Right renal pelvis (tissue), 4 donors: ENCODE results near the gene LYPD5. TPM values are rescaled to one million over a fixed set of nuclear protein-coding genes. Genes with fewer than 3 reads are reported as not detected.
"Not testable (repeated sequence)": the region's sequence is repeated elsewhere in the genome, so short reads cannot be mapped to it uniquely, and the experiment has no call there.

Source experiments
- DNase-seq, 4 donors: peaks; one replicate each; pipeline ENCODE4 v3.0.0-alpha.2; 2013; ENCODE audit warnings: low read depth in 4 of 4, low spot score in 3 of 4, missing footprints in 1 of 4
- polyA plus RNA-seq, 4 donors: library from polyadenylated mRNA; unstranded; fragments of 120-200 nt; gene quantifications; one replicate each; pipeline ENCODE4 v1.2.1, GENCODE V29; 2013; ENCODE audit not compliant: insufficient read length in 4 of 4

LYPD5 gene
- polyA plus RNA-seq, 4 donors, result 0.14 to 0.37 (median 0.31) TPM

DNA sequence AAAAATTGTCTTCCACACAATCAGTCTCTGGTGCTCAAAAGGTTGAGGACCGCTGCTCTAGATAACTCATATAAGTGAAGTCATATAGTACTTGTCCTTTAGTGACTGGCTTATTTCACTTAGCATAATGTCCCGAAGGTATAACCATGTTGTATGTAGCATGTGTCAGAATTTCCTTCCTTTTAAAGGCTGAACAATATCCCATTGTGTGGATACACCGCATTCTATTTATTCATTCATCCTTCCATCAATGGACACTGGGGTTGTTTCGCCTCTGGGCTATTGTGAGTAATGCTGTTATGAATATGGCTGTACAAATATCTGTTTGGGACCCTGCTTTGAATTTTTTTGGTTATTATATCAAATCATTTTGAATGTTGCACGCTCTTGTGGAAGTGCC is 4.6 kb upstream of the LYPD5 start:
- no peak for DNase-seq

DNA sequence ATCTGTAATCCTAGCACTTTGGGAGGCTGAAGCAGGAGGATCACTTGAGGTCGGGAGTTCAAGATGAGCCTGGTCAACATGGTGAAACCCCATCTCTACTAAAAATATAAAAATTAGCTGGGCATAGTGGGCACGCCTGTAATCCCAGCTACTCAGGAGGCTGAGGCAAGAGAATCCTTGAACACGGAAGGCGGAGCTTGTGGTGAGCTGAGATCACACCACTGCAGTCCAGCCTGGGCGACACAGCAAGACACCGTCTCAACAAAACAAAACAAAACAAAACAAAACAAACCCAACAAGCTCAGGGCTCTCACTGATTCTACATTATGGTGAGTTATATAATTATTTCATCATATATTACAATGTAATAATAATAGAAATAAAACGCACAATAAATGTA is 4.2 kb upstream of the LYPD5 start:
- not testable (repeated sequence) for DNase-seq

DNA sequence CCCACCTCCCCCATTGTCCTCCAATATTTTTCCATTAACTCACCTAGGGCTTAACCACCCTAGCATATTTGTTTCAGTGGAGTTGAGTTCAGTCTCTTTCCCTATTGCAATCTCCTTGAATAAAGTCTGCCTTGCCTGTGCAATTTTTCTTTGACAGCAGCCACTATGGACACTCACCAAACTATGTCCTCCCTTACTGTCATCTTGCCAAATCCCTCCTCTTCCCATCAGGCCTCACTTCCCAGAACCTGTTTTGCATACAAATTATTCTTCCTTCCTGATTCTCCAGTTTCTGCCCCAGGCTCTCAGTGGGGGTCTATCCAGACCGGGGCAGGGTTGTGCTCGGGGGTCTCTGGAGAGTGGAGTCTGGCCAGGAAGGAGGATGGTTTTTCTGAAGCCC is 2.2 kb upstream of the LYPD5 start:
- DNase-seq, result no peak

DNA sequence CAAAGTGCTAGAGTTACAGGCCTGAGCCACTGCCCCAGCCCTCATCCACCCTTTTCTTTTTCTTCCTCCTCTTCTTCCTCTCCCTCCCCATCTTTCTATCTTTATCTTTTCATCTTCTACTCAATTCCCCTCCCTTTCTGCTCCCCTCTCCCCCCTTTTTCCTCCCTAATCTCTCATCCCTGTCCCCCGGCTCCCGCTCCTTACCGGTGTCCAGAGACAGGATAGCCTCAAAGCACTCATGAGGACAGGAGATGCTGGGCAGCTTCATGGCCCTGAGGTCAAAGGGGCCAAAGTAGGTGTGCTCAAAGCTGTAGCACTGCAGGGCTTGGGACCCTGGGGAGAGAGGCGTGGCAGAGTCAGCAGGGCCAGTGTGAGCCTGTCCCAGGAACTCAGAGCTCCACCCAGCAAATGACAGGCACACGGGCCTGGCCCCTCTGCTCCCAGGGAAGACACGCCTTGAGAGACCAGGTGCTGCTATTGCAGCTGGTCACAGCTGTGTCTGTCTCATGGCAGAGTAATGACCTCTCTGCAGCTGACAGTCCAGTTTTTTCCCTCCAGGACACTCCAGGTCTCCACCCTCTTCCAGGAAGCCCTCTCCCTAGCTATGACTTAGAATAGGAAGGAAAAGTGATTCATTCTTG is 2.6 kb downstream of the LYPD5 start:
- DNase-seq, result no peak

GRCh38 chr19:43798546-43799409 is 3.5 kb downstream of the LYPD5 start:
- no peak for DNase-seq

- DNase-seq, result no peak
These were observed 4.2 kb downstream of the LYPD5 start for GRCh38 chr19:43798026-43798545.

GRCh38 chr19:43797556-43797955 is 4.7 kb downstream of the LYPD5 start:
- DNase-seq, result no peak

DNA sequence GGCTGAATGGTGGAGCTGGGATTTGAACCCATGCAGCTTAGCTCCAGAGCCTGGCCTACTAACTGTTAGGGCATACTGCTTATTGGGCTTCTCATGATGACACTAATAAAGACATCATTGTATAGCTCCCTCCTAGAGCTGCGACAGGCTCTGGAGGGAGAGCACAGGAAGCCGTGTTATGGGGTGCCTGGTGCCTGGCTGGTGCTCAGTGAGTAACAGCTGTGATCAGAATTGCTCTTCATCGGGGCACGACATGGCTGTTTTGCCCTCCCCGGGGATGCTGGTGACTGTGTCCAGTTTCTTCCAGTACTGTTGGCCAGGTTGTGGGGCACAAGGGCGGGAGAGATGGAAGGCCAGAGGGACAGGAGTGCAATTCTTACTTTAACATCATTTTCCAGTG is 5.1 kb downstream of the LYPD5 start:
- no peak for DNase-seq

DNA sequence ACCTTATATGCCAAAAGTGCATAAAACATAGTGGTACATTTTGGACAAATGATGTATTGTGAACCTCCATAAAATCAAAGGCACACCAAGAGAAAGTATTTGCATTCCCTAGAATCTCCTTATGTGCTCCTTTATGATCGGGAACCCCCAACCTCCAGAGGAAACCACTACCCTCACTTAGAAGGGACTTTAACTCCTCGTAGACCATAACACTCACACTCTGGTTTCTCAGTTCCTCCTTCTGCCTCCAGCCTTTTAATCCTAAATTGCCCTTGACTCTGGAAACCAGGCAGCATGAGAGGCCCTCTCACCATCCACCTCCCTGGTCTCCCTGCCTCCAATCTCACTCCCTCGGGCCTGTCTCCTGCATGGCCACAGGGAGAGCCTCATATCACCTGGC is 11.7 kb downstream of the LYPD5 start:
- no peak for DNase-seq

DNA sequence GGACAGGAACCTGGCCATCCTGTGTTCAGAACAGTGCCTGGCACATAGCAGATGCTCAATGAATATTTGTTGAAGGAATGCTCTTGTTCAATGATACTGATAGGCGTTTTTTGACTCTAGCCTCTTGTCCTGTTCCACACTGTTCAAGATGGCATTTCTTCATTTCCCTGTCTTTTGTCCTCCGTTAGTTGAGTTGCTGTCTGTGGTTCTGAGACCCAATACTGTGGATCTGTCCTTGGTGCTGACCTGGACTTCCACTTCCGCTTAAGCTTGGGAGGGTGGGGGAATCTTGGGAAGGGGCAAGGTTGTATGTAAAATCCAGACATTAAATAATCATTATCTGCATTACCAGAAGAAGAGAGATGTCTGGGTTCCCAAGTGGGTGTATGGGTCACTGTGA is 13.2 kb downstream of the LYPD5 start:
- no peak for DNase-seq

- DNase-seq, result no peak
These were observed 15.6 kb downstream of the LYPD5 start for GRCh38 chr19:43786665-43787064.

DNA sequence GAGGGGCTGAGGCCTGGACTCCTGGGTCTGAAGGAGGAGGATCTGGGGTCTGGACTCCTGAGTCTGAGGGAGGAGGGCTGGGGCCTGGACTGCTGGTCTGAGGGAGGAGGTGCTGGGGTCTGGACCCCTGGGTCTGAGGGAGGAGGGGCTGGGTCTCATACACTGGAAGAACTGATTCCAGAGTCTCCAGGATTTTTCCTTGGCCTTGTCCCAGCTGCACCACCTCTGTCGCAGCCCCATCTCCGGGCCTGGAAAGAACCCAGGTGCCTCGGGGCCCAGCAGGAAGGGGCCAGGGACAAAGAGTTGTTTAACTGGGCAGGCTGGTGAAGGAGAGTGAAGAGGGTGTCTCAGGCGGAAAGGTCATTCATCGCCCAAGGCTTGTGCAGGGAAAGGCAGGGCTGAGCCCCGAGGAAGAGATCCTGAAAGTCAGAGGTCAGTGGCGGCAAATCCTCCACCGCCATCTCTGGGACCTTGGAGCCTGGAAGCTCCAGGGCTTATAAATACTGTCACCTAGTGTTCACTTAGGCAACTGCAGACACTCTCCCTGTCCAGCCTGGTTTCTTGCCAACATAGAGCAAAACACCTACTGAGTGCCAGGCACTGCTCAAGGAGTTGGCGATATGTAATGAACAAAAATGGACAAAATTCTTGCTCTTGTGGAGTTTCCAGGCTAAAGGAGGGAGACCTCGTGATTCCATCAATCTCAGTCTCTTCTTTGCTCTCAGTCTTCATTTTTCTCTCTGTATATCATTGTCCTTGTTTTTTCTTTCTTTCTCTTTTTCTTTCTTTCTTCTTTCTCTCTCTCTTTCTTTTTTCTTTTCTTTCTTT is 17.1 kb downstream of the LYPD5 start:
- peak in 1 of 4 donors; percentile 20 for DNase-seq

DNA sequence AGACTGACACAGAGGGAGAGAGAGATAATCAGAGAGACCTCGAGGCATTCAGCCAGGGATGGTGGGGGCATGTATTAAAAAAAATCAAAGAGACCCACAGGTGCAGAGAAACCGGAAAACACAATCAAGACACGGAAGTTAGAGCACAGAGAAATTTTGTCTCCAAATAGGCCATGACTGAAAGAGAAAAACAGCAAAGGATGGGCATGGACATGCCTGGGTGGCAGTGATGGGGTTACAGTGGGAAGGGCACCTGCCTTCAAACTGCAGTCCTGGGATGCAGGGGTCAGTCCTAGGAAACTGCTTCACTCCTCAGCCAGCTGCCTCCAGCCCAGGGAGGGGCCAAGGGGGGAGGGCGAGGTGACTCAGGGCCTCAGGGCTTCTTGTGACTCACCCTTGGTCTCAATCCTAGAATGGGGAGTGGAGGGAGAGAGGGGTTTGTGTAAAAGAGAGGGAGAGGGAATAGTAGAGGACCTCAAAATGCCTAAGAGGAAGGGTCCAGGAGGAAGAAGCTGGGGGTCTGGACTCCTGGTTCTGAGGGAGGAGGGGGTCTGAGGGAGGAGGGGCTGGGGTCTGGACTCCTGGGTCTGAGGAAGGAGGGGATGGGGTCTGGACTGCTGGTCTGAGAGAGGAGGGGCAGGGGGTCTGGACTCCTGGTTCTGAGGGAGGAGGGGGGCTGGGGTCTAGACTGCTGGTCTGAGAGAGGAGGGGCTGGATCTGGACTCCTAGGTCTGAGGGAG is 17.8 kb downstream of the LYPD5 start:
- DNase-seq, result no peak

DNA sequence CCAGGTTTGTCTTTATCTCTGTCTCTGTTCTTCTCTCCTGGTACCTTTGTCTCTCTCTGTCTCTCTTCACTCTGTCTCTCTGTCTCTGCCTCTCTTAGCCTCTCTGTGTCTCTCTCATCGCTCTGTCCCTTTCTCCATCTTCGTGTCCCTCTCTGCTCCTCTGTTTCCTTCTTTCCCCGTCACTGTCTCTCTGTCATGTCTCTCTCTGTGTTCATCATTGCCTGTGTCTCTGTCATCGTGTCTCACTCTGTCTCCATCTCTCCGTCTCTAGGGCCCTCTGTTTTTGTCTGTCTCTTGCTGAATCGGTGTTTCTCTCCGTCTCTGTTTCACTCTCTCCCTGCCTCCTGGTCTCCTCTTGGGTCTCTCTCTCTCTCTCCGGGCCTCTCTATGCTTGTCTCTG is 18.6 kb downstream of the LYPD5 start:
- DNase-seq, result no peak

GRCh38 chr19:43782689-43783231 is 19.5 kb downstream of the LYPD5 start:
- DNase-seq, result no peak

GRCh38 chr19:43782311-43782660 is 20.0 kb downstream of the LYPD5 start:
- no peak for DNase-seq

DNA sequence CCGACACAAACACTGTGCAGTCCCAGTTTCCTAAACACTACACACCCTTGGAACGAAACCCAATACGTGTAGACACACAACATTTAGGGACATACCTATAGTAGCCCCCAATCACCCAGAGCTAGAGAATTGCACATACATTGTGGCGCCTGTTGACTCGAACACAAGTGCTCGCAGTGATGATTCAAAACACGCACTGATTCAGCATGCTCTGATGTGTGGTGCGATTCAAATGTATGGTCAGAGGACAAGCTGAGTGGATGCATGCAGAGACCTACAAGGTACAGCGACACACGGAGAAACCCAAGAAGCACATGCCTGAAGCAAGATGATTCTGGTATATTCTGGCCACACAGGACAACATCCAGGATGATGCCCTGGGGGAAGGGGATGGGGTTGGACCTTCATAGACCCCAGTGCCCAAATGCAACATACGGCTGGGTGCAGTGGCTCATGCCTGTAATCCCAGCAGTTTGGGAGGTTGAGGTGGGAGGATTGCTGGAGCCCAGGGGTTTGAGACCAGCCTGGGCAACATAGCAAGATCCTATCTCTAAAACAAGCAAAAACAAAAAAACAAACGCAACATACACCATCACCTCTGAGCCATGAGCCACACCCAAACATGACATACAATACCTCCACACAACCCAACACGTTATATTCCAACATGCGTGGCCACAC is 20.5 kb downstream of the LYPD5 start:
- no peak for DNase-seq

- DNase-seq, result no peak
These were observed 21.3 kb downstream of the LYPD5 start, which contains the start of gene KCNN4 for GRCh38 chr19:43780706-43781525. KCNN4 (minus strand) TSS chr19:43780973; CDS start chr19:43780861, 112 bp downstream.

DNA sequence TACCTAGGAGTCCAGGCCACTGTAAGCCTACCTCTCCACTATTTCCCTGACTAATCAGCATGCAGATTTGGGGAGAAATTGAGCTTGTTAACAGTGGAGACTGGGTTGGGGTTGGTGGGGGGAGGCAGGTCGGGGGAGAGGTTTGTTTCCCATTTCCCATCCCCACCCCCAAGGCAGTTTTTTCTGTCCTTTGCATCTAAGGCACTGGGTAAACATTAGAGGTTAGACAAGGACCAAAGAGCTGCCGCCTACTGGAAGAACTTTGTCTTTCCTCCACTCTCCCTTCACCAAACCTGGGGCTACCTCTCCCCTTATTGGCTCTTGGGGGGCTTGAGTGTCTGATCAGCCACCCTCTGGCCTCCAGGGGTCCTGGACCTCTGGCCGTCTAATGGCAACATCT is 22.4 kb downstream of the LYPD5 start:
- DNase-seq, result no peak
